ENCODE measurements around the gene CTIF.
A peak's percentile ranks its signal among the peaks of the same experiment; 100 is the strongest.
"Not testable (repeated sequence)": the region's sequence is repeated elsewhere in the genome, so short reads cannot be mapped to it uniquely, and the experiment has no call there.

Gene CTIF

DNA sequence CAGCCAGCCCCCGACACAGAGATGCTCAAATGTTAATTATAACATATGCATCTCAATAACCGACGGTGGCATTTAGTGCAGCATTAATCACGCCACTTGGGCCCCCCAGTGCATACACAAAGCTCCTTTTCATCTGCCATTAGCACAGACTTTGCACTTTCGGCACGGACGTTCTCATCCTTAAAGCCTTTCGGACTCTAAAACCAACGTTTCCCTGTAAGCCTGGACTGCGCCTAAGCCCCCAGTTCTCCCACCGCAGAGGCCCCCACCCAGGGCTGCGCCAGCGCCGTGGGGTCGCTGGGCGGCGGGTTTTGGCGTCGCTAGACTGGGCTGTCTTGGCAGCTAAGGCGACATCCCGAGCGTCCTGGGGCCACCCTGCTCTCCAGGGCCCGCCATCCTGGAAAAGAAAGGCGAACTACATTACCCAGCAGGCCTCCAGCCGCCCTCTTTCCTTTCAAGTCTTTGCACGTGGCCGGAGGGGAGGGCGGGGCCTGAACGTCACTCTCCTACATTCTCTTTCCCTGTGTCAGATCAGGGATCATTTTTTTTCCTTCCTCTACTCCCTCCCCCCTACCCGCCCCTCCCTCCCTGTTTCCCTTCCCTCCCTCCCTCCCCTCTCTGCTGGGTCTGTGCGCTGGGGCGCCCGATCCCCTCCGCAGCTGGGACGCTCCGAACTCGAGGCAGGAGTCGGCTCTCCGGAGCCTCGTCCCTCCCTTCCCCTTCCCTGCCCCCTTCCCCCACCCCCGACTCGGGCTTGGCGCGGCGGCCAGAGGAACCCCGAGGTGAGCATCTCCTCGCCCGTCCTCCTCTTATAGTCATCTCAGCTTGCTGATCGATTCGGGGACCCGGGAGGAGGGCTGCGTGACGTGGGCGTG, at the start of gene CTIF:
TSS of gene CTIF (plus strand) at position 501 of the 875 bp plus-strand sequence. CDS start 80,535 bp downstream, outside the sequence.
- DNase-seq = peak; percentile 94 to 96

DNA sequence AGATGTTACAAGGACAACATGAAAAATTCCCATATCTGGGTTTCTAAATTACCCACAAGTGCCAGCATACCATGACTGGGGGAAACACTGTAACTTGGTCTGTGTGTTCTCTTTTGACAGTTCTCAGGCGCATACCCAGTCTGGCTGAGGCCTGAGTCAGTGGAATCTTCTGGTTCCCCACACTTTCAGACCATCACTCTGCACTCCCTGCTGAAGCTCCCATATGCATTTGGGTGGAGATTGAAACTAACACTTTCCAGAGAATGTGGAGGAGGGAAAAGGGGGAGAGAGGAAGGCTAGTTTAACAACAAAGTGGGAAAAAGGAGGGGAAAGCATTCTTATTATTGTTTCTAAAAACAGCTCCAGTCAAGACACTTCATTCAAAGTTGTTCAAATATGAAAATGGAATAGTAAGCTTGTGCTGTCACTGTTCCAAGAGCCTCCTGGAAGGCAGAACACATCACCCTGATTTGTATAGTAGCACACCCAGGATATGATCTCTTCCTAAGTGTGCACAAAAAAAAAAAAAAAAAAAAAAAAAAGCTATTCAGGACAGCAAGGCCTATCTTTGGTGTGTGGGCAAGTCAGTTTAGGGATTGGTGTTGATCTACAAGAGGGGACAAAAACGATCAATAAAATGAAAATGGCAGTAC, 48.1 kb upstream of the CTIF start:
- DNase-seq = no peak

DNA sequence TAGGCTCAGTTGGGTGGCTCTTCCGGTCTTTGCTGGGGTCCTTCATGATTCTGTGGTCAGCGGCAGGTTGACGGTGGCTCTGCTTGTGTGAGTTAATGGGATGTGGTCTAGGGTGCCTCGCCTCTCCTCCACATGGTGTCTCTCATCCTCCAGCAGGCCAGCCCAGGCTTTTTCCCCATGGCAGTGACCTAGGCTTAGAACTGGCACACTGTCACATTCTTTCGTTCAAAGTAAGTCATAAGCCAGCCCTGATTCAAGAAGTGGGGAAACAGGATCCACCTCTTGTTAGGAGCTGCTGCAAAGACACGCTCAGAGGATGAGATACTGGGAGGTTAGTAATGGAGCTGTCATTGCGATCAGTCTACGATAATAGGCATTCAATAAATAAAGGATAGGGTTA, 46.0 kb upstream of the CTIF start:
- DNase-seq = no peak

DNA sequence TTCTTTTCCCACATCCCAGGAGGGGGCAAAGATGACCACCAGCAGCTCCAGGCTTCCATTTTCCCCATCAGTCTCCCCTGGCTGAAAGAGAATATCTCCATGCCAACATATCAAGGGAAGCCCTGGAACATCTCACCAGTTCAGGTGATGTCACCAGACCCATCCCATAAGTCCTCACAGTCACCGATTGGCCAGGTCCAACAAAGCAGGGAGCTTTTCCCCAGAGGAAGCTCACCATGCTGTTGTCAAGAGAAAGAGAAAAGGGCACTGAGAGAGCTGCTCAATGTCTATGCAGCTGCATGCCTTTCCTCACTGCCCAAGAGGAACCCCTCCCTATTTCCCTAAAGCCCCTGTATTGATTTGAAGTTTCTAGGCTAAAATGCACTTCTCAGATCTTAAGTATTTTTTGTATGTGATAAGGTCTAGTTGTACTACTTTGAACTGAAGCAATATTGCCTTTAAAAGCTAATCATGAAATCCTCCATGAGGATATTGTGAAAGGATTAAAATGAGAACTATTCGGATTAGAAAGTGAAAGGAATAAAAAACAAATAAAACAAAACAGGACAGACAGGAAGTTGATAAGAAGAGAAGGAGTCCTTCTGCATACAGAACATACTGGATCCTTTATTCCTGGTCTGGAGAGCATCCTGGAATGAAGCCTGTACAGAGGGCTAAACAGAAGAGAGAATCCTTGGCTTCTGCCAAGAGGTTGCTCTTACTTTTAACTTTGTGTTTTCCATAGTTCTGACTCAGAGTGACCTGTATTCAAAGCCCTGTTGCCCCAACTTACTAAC, 45.2 kb upstream of the CTIF start:
- peak; percentile 7 to 11 for DNase-seq

DNA sequence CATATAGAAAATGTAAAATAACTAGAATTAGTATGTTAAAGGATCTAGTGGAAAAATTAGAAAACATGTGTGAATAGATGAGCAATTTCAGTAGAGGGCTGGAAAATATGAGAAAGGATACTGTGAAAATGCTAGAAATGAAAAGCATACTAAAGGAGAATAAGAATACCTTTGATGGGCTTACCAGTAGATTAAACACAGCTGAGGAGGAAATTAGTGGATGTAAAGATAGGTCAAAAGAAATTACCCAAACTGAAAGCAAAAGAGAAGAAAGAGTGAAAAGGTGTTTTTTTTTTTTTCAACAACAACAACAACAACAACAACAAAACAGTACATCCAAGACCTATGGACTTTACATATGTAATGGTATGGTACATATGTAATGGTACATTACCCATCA, 41.0 kb upstream of the CTIF start:
- no peak for DNase-seq

DNA sequence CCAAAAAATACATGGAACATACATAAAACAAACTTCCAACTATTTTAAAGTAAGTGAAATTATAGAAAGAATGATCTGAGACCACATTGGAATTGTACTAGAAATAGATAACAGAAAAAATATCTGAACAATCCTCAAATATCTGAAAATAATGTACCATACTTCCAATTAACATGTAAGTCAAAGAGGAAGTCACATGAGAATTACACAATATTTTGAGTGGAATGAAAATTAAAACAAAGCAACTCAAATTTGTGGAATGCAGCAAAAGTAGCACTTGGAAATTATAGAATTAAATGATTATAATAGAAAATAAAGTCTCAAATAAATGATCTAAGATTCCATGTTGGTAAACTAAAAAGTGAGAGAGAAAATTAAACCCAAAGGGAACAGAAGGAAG, 38.3 kb upstream of the CTIF start:
- DNase-seq = no peak

DNA sequence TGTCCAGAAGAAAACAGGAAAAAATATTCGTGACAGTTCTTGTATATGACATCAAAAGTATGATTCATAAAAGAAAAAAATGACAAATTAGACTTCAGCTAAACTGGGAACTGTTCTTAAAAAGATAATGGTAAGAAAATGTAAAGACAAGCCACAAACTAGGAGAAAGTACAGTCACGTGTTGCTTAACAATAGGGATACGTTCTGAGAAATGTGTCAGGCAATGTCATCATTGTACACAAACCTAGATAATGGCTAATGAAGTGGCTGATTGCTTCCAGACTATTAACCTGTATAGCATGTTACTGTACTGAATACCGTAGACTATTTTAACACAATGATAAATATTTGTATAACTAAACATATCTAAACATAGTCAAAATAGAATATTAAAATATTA, 35.9 kb upstream of the CTIF start:
- peak in 1 of 2 experiments; percentile 18 for DNase-seq

DNA sequence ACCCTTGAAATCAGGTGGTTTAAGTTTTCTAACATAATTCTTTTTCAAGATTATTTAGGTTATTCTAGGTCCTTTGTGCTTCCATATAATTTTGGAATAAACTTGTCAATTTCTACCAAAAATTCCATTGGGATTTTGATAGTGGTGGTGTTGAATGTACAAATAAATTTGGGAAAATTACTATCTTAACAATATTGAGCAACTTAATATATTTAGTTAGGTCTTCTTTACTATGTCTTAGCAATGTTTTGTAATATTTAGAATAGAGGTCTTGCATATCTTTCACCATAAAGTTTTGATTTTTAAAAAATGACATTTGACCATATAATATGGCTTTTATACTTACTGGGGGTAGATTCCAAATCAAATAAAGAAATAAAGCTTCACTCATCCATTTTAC, 34.0 kb upstream of the CTIF start:
- DNase-seq = no peak

DNA sequence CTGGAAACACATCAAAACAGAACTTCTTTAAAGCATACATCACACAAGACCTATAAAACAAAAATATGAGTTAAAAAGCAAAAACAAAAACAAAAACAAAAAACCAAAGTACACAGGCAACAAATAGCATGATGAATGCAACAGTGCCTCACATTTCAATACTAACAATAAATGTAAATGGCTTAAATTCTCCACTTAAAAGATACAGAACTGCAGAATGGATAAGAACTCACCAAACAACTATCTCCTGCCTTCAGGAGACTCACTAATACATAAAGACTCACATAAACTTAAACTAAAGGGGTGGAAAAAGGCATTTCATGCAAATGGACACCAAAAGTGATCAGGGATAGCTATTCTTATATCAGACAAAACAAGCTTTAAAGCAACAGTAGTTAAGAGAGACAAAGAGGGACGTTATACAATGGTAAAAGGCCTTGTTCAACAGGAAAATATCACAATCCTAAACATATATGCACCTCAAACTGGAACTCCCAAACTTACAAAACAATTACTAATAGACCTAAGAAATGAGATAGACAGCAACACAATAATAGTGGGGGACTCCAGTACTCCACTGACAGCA, 31.8 kb upstream of the CTIF start:
- not testable (repeated sequence) for DNase-seq

DNA sequence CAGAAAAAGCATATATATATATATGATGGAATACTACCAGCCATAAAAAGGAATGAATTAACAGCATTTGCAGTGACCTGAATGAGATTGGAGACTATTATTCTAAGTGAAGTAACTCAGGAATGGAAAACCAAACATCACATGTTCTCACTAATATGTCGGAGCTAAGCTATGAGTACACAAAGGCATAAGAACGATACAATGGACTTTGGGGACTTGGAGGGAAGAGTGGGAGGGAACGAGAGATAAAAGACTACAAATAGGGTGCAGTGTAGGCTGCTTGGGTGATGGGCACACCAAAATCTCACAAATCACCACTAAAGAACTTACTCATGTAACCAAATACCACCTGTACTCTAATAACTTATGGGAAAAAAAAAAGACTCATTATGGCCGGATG, 26.3 kb upstream of the CTIF start:
- not testable (repeated sequence) for DNase-seq

DNA sequence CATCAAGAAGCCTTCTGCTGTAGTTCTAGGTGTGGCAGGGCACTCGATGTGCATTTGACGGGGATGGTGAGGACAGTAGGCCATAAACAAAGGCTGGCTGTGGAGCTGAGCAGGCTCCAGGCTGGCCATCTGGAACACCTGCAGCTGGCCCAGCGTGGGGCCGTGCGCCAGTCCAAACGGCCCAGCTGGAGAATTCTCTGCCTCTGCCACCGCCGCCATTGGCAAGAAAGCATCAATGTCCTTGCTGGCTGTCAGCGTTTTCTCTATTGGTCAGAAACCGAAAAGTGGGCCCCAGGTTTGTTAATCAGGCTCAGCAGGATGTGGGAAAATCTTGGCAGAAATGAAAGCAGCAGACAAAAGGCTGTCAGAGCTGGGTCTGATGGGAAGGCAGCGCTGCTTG, 24.0 kb upstream of the CTIF start:
- DNase-seq = no peak

DNA sequence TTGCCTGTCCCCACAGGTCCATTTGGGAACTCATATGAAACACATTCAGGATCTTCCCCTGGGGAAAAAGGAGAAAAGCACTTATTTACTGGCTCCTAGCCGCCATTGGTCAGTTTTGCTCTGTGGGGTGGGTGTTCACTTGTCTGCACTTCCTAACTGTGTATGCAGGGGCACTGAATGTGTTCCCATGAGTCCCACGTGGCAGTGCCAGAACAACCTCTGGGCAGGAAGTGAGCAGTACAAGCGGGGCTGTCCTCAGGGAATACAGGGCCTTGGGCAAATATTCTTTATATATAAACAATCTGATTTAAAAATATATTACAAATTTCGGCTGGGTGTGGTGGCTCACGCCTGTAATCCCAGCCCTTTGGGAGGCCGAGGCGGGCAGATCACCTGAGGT, 21.8 kb upstream of the CTIF start:
- DNase-seq = no peak

DNA sequence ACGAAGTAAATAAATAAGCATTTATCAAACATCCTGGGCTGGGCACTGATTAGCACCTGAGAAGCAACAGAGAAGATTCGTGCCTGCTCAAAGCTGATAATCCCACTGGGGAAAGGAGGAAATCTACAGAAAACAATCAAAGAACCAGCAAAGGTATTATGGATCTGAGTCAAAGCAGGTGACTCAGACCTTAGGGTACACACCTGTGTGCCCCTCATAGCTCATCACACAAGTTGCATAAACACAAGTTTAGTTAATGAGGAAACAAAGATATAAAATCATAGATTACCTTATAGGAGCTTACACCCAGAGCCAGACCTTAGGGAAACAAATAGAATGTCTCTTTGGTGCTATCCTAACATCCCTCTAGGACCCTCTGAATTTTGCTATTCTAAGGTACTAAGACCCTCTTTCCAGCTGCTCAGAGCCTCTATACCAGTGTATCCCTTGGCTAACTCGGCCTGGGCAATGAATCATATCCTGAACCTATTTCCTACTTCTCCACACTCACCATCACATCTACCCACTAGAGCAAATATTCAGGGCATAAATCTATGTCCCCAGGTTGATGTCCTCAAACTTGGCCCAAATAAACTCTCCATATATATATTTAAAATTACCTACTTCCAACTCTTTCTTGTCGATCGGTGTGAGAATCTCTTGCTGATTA, 19.3 kb upstream of the CTIF start:
- no peak for DNase-seq

DNA sequence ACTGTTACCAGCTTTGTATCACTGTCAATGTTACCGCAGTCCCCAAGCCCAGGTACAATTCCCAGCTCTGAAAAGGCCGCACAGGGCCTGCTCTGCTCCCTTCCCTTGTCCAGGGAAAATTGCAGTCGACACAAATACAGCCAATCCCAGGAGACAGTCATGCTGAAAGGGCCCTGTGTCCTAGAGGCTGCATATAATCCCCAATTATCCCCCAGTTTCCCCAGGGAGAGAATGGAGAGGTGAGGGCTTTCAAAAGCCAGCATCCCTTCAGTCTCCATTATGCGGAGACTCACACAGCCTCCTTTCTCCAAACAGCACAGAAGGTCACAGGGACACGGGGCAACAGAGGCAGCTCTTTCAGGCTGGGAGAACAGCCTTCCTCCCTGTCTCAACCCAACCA, 17.1 kb upstream of the CTIF start:
- no peak for DNase-seq

DNA sequence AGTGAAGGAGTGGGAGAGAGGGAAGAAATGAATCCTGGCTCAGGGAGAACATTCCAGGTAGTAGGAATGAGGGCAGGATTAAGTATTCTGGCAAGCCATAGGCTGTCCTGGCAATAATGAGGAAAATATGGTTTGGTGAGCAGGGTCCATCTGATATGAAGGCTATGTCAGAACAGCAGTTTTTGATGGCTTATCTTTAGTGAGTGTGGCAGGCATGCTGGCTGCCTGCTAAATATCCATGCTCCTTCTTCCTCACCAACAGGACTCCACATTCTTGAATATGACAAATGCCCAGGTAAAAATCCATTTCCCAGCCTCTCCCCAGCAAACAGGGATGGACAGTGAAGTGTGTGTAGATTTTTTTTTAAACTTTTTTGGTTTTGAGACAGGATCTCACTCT, 13.2 kb upstream of the CTIF start:
- no peak for DNase-seq

DNA sequence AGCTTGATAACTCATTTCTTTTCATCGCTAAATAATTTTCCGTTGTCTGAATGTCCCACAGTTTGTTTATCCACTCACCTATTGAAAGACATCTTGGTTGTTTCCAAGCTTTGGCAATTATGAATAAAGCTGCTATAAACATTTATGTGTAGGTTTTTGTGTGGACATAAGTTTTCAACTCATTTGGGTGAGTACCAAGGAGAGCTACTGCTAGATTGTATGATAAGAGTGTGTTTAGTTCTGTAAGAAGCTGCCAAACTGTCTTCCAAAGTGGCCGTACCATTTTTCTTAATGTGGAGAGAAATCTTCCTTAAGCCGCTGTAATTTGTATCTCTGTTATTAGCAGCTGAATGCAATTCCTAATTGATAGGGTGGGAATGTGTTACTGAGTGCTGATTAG, 11.4 kb upstream of the CTIF start:
- DNase-seq = no peak

DNA sequence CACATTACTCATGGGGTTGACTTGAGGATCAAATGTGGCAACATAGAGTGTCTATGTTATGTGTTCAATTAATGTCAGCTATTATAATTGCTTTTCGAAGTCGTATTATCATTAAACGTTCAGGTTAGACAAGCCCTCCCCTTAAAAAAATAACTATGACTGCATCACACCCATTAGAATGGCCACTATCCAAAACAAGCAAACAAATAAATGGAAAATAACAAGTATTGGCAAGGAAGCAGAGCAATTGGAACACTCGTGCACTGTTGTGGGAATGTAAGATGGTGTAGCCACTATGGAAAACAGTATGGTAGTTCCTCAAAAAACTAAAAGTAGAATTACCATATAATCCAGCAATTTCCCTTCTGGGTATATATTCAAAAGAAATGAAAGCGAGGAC, 10.0 kb upstream of the CTIF start:
- no peak for DNase-seq

DNA sequence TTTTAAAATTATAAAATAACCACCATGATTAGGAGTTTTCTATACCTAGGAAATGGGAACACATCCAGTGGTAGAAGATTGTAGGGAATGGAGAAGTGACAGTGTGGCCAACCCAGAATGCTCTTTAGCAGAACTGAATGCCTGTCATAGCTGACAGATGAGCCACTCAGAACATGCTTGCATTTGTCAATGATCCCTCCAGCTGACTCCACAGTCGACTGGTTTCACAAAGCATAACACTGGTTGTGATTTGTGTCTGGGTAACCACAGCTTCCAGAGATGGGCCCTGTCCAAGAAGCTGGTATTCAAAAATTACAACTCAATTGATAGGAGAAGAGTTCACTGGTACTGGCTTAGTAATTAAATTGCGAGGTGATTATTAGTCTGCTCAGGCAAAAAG, 9.0 kb upstream of the CTIF start:
- no peak for DNase-seq

DNA sequence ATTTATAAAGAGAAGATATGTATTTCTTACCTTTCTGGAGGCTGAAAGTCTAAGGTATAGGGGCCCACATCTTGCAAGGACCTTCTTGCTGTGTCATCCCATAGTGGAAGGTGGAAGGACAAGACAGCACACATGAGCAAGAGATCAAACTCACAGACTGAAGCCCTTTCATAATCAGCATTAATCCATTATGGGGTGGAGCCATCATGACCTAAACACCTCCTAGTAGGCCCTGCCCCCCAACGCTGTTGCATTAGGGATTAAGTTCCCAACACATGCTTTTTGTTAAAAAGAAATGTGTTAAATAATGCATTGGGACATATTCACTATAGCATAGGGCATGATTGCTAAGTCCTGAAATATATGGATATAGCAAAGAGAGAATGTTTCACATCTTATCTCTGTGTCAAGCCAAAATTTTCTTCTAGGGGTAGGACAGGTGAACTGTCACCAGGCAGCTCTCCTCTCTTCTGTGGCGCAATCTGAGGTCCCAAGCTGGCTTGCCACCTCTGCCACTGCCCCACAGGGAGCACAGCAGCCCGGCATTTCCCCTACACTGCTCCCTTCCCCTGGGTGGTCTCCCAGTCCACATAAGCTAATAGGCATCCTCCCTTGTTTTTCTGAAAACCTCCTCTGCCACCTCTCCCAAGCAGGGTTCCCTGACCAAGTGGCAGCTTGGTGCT, 8.3 kb upstream of the CTIF start:
- DNase-seq = no peak

DNA sequence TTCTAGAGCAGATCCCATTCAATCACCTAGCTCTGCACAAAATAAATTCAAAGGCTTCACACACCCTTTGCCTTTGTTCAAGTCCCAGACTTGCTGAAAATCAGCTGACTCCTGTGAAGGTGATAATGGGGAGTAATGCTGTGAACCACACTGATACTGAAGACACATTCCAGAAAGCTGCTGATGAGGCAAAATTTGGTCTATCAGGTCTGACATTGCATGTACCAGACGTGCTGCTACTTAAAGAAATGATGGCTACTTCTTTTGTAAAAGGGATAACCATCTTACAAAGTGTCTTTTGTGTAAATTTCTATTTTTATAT, 7.8 kb upstream of the CTIF start:
- DNase-seq = no peak

DNA sequence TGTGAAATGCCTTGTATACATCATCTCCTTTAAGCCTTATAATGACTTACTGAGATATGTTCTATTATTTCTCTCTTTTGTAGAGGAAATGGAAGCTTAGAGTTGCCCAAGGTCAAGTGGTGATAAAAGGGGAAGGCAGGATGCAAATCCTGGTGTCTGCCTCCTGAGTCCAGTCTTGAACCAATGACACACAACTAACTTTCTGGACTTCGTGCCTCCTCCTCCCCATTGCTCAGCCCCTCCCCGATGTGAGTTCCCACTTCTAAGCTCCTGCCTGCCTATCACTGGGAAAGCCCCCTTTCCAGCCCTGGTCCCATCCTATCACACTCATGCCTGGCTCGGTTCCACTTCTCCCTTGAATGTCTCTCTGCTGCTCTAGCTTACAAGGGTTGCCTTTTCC, 6.9 kb upstream of the CTIF start:
- DNase-seq = no peak

DNA sequence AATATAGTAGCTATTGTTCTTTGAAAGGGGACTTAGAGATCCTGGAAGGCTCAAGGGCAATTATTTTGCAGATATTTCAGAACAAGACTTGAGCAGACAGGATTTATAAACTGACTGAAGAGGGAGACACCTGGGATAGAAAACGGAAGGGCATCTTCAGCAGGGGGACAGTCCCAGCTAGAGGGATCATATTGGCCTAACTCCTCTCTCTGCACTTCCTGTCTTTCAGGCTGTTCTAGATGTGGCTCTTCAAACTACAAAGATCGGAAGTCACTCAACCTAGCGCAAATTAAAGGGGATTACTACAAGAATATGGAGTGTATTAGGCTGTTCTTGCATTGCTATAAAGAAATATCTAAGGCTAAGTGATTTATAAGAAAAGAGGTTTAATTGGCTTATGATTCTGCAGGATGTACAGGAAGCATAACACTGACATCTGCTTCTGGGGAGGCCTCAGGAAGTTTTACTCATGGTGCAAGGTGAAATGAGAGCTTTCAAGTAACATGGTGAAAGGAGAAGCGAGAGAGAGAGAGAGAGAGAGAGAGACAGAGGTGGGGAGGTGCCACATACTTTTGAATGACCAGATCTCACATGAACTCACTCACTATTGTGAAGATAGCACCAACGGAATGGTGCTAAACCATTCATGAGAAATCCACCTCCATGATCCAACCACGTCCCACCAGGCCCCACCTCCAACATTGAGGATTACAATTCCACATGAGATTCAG, 5.3 kb upstream of the CTIF start:
- no peak for DNase-seq
